ENCODE data around the gene SDS.

SDS gene

GRCh38 chr12:113399490-113399889, 4.2 kb downstream of the SDS start:
- DNase-seq (ENCODE audit: low read depth in 2 of 2), result no peak

- no peak for DNase-seq (ENCODE audit: low read depth in 2 of 2)
Observed at GRCh38 chr12:113398346-113399290, 5.1 kb downstream of the SDS start.

- no peak for DNase-seq (ENCODE audit: low read depth in 2 of 2)
Observed at GRCh38 chr12:113397497-113398197, 6.0 kb downstream of the SDS start.

GRCh38 chr12:113396828-113397496, 6.7 kb downstream of the SDS start:
- DNase-seq (ENCODE audit: low read depth in 2 of 2), result no peak

GRCh38 chr12:113396200-113396599, 7.5 kb downstream of the SDS start:
- no peak for DNase-seq (ENCODE audit: low read depth in 2 of 2)

GRCh38 chr12:113395119-113395518, 8.6 kb downstream of the SDS start:
- no peak for DNase-seq (ENCODE audit: low read depth in 2 of 2)

- no peak for DNase-seq (ENCODE audit: low read depth in 2 of 2)
Observed at GRCh38 chr12:113393749-113394148, 9.9 kb downstream of the SDS start.

- DNase-seq (ENCODE audit: low read depth in 2 of 2), result no peak
Observed at GRCh38 chr12:113392988-113393579, 10.6 kb downstream of the SDS start.

- no peak for DNase-seq (ENCODE audit: low read depth in 2 of 2)
Observed at GRCh38 chr12:113392520-113392919, 11.2 kb downstream of the SDS start.

- no peak for DNase-seq (ENCODE audit: low read depth in 2 of 2)
Observed at GRCh38 chr12:113391650-113392337, 11.9 kb downstream of the SDS start.

GRCh38 chr12:113391145-113391544, 12.5 kb downstream of the SDS start:
- DNase-seq (ENCODE audit: low read depth in 2 of 2), result no peak

- no peak for DNase-seq (ENCODE audit: low read depth in 2 of 2)
Observed at GRCh38 chr12:113390064-113391043, 13.3 kb downstream of the SDS start.

- no peak for DNase-seq (ENCODE audit: low read depth in 2 of 2)
Observed at GRCh38 chr12:113388351-113388750, 15.3 kb downstream of the SDS start.

- DNase-seq (ENCODE audit: low read depth in 2 of 2), result no peak
Observed at GRCh38 chr12:113387631-113388030, 16.1 kb downstream of the SDS start.

- DNase-seq (ENCODE audit: low read depth in 2 of 2), result no peak
Observed at GRCh38 chr12:113386866-113387566, 16.7 kb downstream of the SDS start.

- DNase-seq (ENCODE audit: low read depth in 2 of 2), result no peak
Observed at GRCh38 chr12:113385282-113385882, 18.3 kb downstream of the SDS start.

- DNase-seq (ENCODE audit: low read depth in 2 of 2), result no peak
Observed at GRCh38 chr12:113384778-113385177, 18.9 kb downstream of the SDS start.

GRCh38 chr12:113382206-113382605, 21.5 kb downstream of the SDS start:
- no peak for DNase-seq (ENCODE audit: low read depth in 2 of 2)

- no peak for DNase-seq (ENCODE audit: low read depth in 2 of 2)
Observed at GRCh38 chr12:113381220-113381619, 22.5 kb downstream of the SDS start.

Data from activated CD8-positive, alpha-beta memory T cell treated with anti-CD3 and anti-CD28 coated beads for 4 hours (primary cell).